H9 (cell line): ENCODE measurements around the gene FAM131C. TPM values are rescaled to one million over a fixed set of nuclear protein-coding genes. Genes with fewer than 3 reads are reported as not detected.

ENCODE experiments used
- DNase-seq: peaks from one replicate; pipeline ENCODE4 v3.0.0-alpha.2; 2017
- H2AFZ ChIP-seq: one replicate; pipeline ENCODE4 v1.6.1; 2013; ENCODE audit warnings: mild to moderate bottlenecking, low read length, control low read depth, moderate library complexity
- H2AK5ac ChIP-seq: 2 replicates; pipeline ENCODE4 v1.6.1; 2013; ENCODE audit warnings: low read length, control low read depth, mixed read lengths; ENCODE audit not compliant: insufficient read length
- H2BK120ac ChIP-seq: one replicate; pipeline ENCODE4 v1.6.1; 2013; ENCODE audit warnings: low read depth, mild to moderate bottlenecking, low read length, control low read depth, inconsistent platforms; ENCODE audit not compliant: poor library complexity, severe bottlenecking
- H2BK12ac ChIP-seq: 2 replicates; pipeline ENCODE4 v1.6.1; 2013; ENCODE audit warnings: low read length, control low read depth, mixed read lengths, low read depth; ENCODE audit not compliant: insufficient read length
- H2BK15ac ChIP-seq: 2 replicates; pipeline ENCODE4 v1.6.1; 2013; ENCODE audit warnings: low read depth, low read length, control low read depth
- H2BK20ac ChIP-seq: one replicate; pipeline ENCODE4 v1.6.1; 2013; ENCODE audit warnings: low read depth, mild to moderate bottlenecking, low read length, control low read depth, inconsistent platforms; ENCODE audit not compliant: poor library complexity, severe bottlenecking
- H2BK5ac ChIP-seq: 2 replicates; pipeline ENCODE4 v1.6.1; 2013; ENCODE audit warnings: low read length, control low read depth, mixed read lengths; ENCODE audit not compliant: insufficient read length
- H3K14ac ChIP-seq: 2 replicates; pipeline ENCODE4 v1.6.1; 2013; ENCODE audit warnings: low read length, control low read depth; ENCODE audit not compliant: insufficient read depth
- H3K18ac ChIP-seq: 2 replicates; pipeline ENCODE4 v1.6.1; 2013; ENCODE audit warnings: low read depth, mild to moderate bottlenecking, mixed read lengths, low read length, control low read depth; ENCODE audit not compliant: insufficient read length
- H3K23ac ChIP-seq: 2 replicates; pipeline ENCODE4 v1.6.1; 2013; ENCODE audit warnings: low read length, control low read depth, mixed read lengths, low read depth; ENCODE audit not compliant: insufficient read length
- H3K23me2 ChIP-seq: 2 replicates; pipeline ENCODE4 v1.6.1; 2013; ENCODE audit warnings: low read depth, mild to moderate bottlenecking, mixed read lengths, low read length, control low read depth; ENCODE audit not compliant: insufficient read length, poor library complexity, severe bottlenecking
- H3K27ac ChIP-seq: 2 replicates; pipeline ENCODE4 v1.5.1; 2013; ENCODE audit warnings: low read length, control low read depth, mixed read lengths, low read depth; ENCODE audit not compliant: insufficient read length
- H3K27me3 ChIP-seq: 2 replicates; pipeline ENCODE4 v1.6.1; 2013; ENCODE audit warnings: low read length, control low read depth, inconsistent platforms; ENCODE audit not compliant: insufficient read depth
- H3K4ac ChIP-seq: 2 replicates; pipeline ENCODE4 v1.6.1; 2013; ENCODE audit warnings: low read depth, mild to moderate bottlenecking, control low read depth, inconsistent platforms, low read length, moderate library complexity
- H3K4me1 ChIP-seq: 2 replicates; pipeline ENCODE4 v1.6.1; 2013; ENCODE audit warnings: low read length, control low read depth, inconsistent platforms; ENCODE audit not compliant: insufficient read depth
- H3K4me2 ChIP-seq: 2 replicates; pipeline ENCODE4 v1.6.1; 2013; ENCODE audit warnings: low read length, control low read depth, mixed read lengths; ENCODE audit not compliant: insufficient read length, insufficient read depth
- H3K56ac ChIP-seq: 2 replicates; pipeline ENCODE4 v1.6.1; 2013; ENCODE audit warnings: low read depth, mild to moderate bottlenecking, mixed read lengths, low read length, control low read depth; ENCODE audit not compliant: insufficient read length
- H3K79me1 ChIP-seq: 2 replicates; pipeline ENCODE4 v1.6.1; 2013; ENCODE audit warnings: low read depth, mild to moderate bottlenecking, moderate library complexity, low read length, control low read depth, inconsistent platforms; ENCODE audit not compliant: insufficient read depth, poor library complexity, severe bottlenecking
- H3K79me2 ChIP-seq: 2 replicates; pipeline ENCODE4 v1.6.1; 2013; ENCODE audit warnings: low read length, control low read depth, inconsistent platforms; ENCODE audit not compliant: insufficient read depth
- H3K9ac ChIP-seq: 2 replicates; pipeline ENCODE4 v1.6.1; 2013; ENCODE audit warnings: low read length, control low read depth, mixed read lengths; ENCODE audit not compliant: insufficient read length; ENCODE audit errors: extremely low read depth
- H3K9me3 ChIP-seq: one replicate; pipeline ENCODE4 v1.6.1; 2013; ENCODE audit warnings: low read depth, low read length, inconsistent platforms; ENCODE audit not compliant: control insufficient read depth
- H3T11ph ChIP-seq: one replicate; pipeline ENCODE4 v1.6.1; 2013; ENCODE audit warnings: mild to moderate bottlenecking, low read length, control low read depth, inconsistent platforms
- H4K20me1 ChIP-seq: one replicate; pipeline ENCODE4 v1.6.1; 2013; ENCODE audit not compliant: control insufficient read depth, insufficient read length, insufficient read depth
- H4K5ac ChIP-seq: 2 replicates; pipeline ENCODE4 v1.6.1; 2013; ENCODE audit warnings: low read depth, mild to moderate bottlenecking, mixed read lengths, low read length, control low read depth; ENCODE audit not compliant: insufficient read length
- H4K8ac ChIP-seq: replicated peaks from 2 replicates; pipeline ENCODE4 v1.6.1; 2013; ENCODE audit warnings: low read length, control low read depth, mixed read lengths, low read depth; ENCODE audit not compliant: insufficient read length
- H4K91ac ChIP-seq: 2 replicates; pipeline ENCODE4 v1.6.1; 2013; ENCODE audit warnings: low read depth, mild to moderate bottlenecking, moderate library complexity, mixed read lengths, low read length, control low read depth; ENCODE audit not compliant: insufficient read length
- H3K27ac Mint-ChIP-seq, 3 experiments: 2 replicates in 2 of 3; 3 replicates in 1 of 3; pipeline ENCODE4 v1.8.0; 2020 to 2021; ENCODE audit warnings: mixed read lengths in 3 of 3, mild to moderate bottlenecking in 1 of 3, moderate library complexity in 1 of 3
- H3K27me3 Mint-ChIP-seq: 2 replicates; pipeline ENCODE4 v1.8.0; 2021; ENCODE audit warnings: low read depth, mild to moderate bottlenecking, moderate library complexity, mixed read lengths
- H3K36me3 Mint-ChIP-seq, 3 experiments: 2 replicates in 2 of 3; 3 replicates in 1 of 3; pipeline ENCODE4 v1.8.0; 2020 to 2021; ENCODE audit warnings: low read depth in 3 of 3, mixed read lengths in 3 of 3; ENCODE audit not compliant: insufficient read depth in 1 of 3
- H3K4me1 Mint-ChIP-seq, 2 experiments: 2 replicates each; pipeline ENCODE4 v1.8.0; 2020; ENCODE audit warnings: mixed read lengths in 2 of 2
- H3K4me3 Mint-ChIP-seq, 2 experiments: 2 replicates in 1 of 2; 3 replicates in 1 of 2; pipeline ENCODE4 v1.8.0; 2020 to 2021; ENCODE audit warnings: mild to moderate bottlenecking in 2 of 2, mixed read lengths in 2 of 2, moderate library complexity in 1 of 2
- H3K9me3 Mint-ChIP-seq, 2 experiments: 2 replicates in 1 of 2; 3 replicates in 1 of 2; pipeline ENCODE4 v1.8.0; 2020; ENCODE audit warnings: mild to moderate bottlenecking in 2 of 2, mixed read lengths in 2 of 2, moderate library complexity in 1 of 2
- WGBS: extraction: QIAGEN DNeasy Blood & Tissue Kit; methylation state at CpG from one replicate; pipeline ENCODE4 v1.1.7; 2013; ENCODE audit warnings: missing lambda C conversion rate, low lambda C conversion rate, mixed read lengths; ENCODE audit not compliant: insufficient read length; ENCODE audit errors: extremely low coverage; 5-methylcytosine and 5-hydroxymethylcytosine counted together
- total RNA-seq: library from RNA; stranded (reverse); gene quantifications from 2 replicates; pipeline ENCODE4 v1.2.1, GENCODE V29; 2021
- TF ChIP-seq, protein P1 (sequence below): fragments of 200-600 bp; sonication (generic); conservative IDR thresholded peaks from 3 replicates; pipeline ENCODE4 v1.8.0; 2021; ENCODE audit warnings: antibody characterized with exemption, mild to moderate bottlenecking

Gene FAM131C
- total RNA-seq, 1 experiment from 2014 or later: 0.61 TPM

DNA sequence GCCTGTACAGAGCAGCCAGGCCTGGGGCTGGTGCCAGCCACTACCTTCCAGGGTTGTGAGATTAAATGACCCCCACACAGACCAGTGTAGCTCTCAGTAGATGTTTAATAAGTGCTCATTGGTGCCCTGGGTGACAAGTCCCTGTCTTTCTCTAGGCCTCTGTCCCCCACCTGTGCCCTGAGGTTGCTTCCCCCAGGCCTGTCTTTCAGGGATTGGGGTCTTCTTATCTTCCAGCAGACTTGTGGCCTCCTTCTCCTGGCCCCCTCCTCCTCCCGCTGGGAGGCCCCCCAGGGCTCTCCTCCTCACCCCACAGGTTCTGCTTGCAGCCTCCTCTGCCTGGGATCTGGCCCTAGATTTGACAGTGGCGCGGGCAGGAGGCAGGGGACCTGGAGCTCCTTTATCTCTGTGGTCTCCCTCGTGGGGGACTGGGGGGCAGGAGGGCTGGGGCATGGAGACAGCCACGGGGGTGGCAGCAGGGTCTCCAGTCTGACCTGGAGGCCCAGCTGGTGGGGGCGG, 42.1 kb upstream of the FAM131C start:
- H3K27ac Mint-ChIP-seq: peak overlapping the region in 2 of 3 experiments; percentile 78 to 92; a peak in 5 of 7 replicates
- H3K4ac ChIP-seq: no peak overlapping the region
- H3K36me3 Mint-ChIP-seq: no peaks in the 10 kb centered on the region
- H3K4me1 ChIP-seq: peaks cover 10% of the 10 kb centered on the region
- H3K79me1 ChIP-seq: no peaks in the 10 kb centered on the region
- H2AFZ ChIP-seq: no peak overlapping the region
- H4K5ac ChIP-seq: no peak overlapping the region
- TF ChIP-seq, protein P1, sequence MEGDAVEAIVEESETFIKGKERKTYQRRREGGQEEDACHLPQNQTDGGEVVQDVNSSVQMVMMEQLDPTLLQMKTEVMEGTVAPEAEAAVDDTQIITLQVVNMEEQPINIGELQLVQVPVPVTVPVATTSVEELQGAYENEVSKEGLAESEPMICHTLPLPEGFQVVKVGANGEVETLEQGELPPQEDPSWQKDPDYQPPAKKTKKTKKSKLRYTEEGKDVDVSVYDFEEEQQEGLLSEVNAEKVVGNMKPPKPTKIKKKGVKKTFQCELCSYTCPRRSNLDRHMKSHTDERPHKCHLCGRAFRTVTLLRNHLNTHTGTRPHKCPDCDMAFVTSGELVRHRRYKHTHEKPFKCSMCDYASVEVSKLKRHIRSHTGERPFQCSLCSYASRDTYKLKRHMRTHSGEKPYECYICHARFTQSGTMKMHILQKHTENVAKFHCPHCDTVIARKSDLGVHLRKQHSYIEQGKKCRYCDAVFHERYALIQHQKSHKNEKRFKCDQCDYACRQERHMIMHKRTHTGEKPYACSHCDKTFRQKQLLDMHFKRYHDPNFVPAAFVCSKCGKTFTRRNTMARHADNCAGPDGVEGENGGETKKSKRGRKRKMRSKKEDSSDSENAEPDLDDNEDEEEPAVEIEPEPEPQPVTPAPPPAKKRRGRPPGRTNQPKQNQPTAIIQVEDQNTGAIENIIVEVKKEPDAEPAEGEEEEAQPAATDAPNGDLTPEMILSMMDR: no peak
- no peak overlapping the region for H2BK120ac ChIP-seq
- no peak overlapping the region for H3K27ac ChIP-seq
- H4K8ac ChIP-seq: no peak overlapping the region
- H3K9me3 ChIP-seq: no peaks in the 10 kb centered on the region
- H2BK5ac ChIP-seq: no peak overlapping the region
- H3K27me3 ChIP-seq: no peaks in the 10 kb centered on the region
- no peak overlapping the region for H3K23ac ChIP-seq
- no peak overlapping the region for H3K18ac ChIP-seq
- no peak for DNase-seq
- H3K4me3 Mint-ChIP-seq: peak overlapping the region in 1 of 2 experiments; percentile 24; a peak in 1 of 5 replicates
- no peak overlapping the region for H2BK15ac ChIP-seq
- H2AK5ac ChIP-seq: no peak overlapping the region
- H3K14ac ChIP-seq: peak overlapping the region; percentile 70; the same call in 1 of the 2 replicates
- no peaks in the 10 kb centered on the region for H4K20me1 ChIP-seq
- H4K91ac ChIP-seq: peak overlapping the region; percentile 12
- H3K56ac ChIP-seq: no peak overlapping the region
- no peak overlapping the region for H2BK12ac ChIP-seq
- no peaks in the 10 kb centered on the region for H3K23me2 ChIP-seq
- H3K9me3 Mint-ChIP-seq: no peaks in the 10 kb centered on the region; a peak in 1 of 5 replicates
- H3K4me2 ChIP-seq: no peak overlapping the region
- peaks cover 69 to 74% of the 10 kb centered on the region in 2 experiments for H3K4me1 Mint-ChIP-seq
- no peaks in the 10 kb centered on the region for H3K79me2 ChIP-seq
- peaks cover 14% of the 10 kb centered on the region for H3K27me3 Mint-ChIP-seq
- no peak overlapping the region for H3K9ac ChIP-seq
- WGBS: no CpG with 5 or more reads among the region's 6 CpGs
- H2BK20ac ChIP-seq: no peak overlapping the region
- H3T11ph ChIP-seq: no peak overlapping the region
